Measurements from ENCODE around the gene NCOR2. TPM values are rescaled to one million over a fixed set of nuclear protein-coding genes. Genes with fewer than 3 reads are reported as not detected.

NCOR2 gene
- total and polyA plus RNA-seq, 2 donors (not counting 3 experiments of a cell fraction or from before 2014, with no cell fraction given), result 26.5 to 241 TPM

DNA sequence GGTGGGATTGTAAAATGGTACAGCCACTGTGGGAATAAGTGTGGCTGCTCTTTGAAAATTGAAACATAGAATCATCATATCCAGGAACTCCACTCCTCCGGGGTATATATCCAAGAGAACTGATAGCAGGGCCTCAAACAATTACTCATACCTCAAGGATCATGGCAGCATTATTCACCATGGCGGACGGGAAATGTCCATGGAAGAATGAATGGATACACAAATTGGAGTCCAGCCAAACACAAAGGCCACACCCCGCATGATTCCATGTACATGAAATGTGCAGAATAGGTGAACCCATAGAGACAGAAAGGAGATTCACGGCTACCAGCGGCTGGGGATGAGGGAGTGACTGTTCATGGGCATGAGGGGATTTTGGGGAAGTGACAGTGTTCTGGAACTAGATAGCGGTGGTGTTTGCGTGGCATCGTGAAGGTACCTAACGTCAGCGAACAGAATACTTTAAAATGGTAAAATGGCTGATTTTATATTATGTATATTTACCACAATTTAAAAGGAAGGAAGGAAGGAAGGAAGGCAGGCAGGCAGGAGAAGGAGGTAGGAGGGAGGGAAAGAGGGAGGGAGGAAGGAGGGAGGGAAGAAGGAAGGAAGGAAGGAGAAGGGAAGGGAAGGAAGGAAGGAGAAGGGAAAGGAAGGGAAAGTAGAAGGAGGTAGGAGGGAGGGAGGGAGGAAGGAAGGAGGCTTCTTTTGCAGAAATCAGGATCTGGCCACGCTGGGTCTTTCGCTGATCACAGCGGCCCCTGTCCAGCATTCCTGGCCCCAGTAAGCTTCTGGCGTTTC lies 14.1 kb upstream of the NCOR2 start:
- Histone ChIP-seq H3K4me2 (ENCODE audit: insufficient read depth, low read length) (no peak overlapping the region), H3K27me3 (ENCODE audit: control insufficient read depth in 2 of 2, insufficient read depth in 2 of 2, low read length in 2 of 2) (no peaks in the 10 kb centered on the region), H3K9me1 (replicated peaks; ENCODE audit: control insufficient read depth, extremely low read depth, insufficient read depth, low read length) (no peaks in the 10 kb centered on the region), H2AFZ (ENCODE audit: low read depth, low read length) (peak overlapping the region; percentile 80), H3K79me2 (ENCODE audit: control insufficient read depth, insufficient read depth, low read length) (no peaks in the 10 kb centered on the region), H4K20me1 (replicated peaks; ENCODE audit: control insufficient read depth, extremely low read depth, insufficient read depth, low read length) (no peaks in the 10 kb centered on the region), H3K4me3 (replicated peaks in 1 of 3; ENCODE audit: insufficient read depth in 1 of 3, low read depth in 1 of 3, low read length in 3 of 3) (no peak overlapping the region), H3K9ac (replicated peaks; ENCODE audit: extremely low read depth, insufficient read depth, low read length) (no peak overlapping the region), H3K36me3 (ENCODE audit: control insufficient read depth in 2 of 2, extremely low read depth in 1 of 2, insufficient read depth in 2 of 2, low read length in 2 of 2) (no peaks in the 10 kb centered on the region), H3K4me1 (ENCODE audit: control insufficient read depth, extremely low read depth, insufficient read depth, low read length) (peaks cover 8% of the 10 kb centered on the region), H3K9me3 (replicated peaks; ENCODE audit: control insufficient read depth, insufficient read depth, low read length) (no peaks in the 10 kb centered on the region), H3K27ac (ENCODE audit: insufficient read depth, low read depth, low read length) (no peak overlapping the region)
- ChIA-PET POLR2A (no interaction called here), CTCF (interaction anchor here (0.9 to 1.0 kb wide), 3 partner anchors 13 to 184 kb away, joined by 3 to 4 read pairs (median 3); no protein-coding TSS in a partner anchor)
- dilution Hi-C loops (cut with MboI; ENCODE audit: extremely low pct_ligation_motif_present, low sequenced_read_pairs), result no loop called here
- no TSS peak for BruUV-seq (replicated peaks)
- peak; percentile 96 for FAIRE-seq
- TF ChIP-seq FOS (IDR thresholded peaks at IDR 0.05; ENCODE audit: borderline replicate concordance, insufficient read depth, low read length) (no peak), MAX (IDR thresholded peaks at IDR 0.05; ENCODE audit: insufficient read depth, insufficient read length) (no peak), POLR2A (IDR thresholded peaks at IDR 0.05; ENCODE audit: low read depth, low read length) (no peak), POLR2AphosphoS5 (IDR thresholded peaks at IDR 0.05; ENCODE audit: insufficient read depth, low read depth, low read length) (peak; percentile 14), EZH2 (IDR thresholded peaks at IDR 0.05; ENCODE audit: borderline replicate concordance, low read depth, low read length, severe bottlenecking) (no peak), GATA2 (IDR thresholded peaks at IDR 0.05; ENCODE audit: insufficient read depth, insufficient read length, low read depth, low read length) (peak; percentile 18), MYC (IDR thresholded peaks at IDR 0.05; ENCODE audit: low read depth, low read length) (no peak), JUN (IDR thresholded peaks at IDR 0.05; ENCODE audit: borderline replicate concordance, insufficient read depth, insufficient read length, low read depth) (peak; percentile 47)
- TF ChIP-seq, protein P1, sequence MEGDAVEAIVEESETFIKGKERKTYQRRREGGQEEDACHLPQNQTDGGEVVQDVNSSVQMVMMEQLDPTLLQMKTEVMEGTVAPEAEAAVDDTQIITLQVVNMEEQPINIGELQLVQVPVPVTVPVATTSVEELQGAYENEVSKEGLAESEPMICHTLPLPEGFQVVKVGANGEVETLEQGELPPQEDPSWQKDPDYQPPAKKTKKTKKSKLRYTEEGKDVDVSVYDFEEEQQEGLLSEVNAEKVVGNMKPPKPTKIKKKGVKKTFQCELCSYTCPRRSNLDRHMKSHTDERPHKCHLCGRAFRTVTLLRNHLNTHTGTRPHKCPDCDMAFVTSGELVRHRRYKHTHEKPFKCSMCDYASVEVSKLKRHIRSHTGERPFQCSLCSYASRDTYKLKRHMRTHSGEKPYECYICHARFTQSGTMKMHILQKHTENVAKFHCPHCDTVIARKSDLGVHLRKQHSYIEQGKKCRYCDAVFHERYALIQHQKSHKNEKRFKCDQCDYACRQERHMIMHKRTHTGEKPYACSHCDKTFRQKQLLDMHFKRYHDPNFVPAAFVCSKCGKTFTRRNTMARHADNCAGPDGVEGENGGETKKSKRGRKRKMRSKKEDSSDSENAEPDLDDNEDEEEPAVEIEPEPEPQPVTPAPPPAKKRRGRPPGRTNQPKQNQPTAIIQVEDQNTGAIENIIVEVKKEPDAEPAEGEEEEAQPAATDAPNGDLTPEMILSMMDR (IDR thresholded peaks at IDR 0.05; ENCODE audit: extremely low read depth in 1 of 2, insufficient read depth in 1 of 2, low read depth in 1 of 2, low read length in 2 of 2), result no peak
- DNase-seq (ENCODE audit: low read depth, low spot score), result peak; percentile 65
- intact Hi-C loops (cut with micrococcal nuclease), result loop anchor here (5.0 kb wide), 1 partner anchor 166 kb away; no protein-coding TSS in a partner anchor
